Kidney glomerular epithelial cell (primary cell): Measurements from ENCODE around the gene NRXN2.

Experiments used
- DNase-seq: peaks from one replicate; lab custom pipeline; 2025; lab: John Stamatoyannopoulos, UW

The NRXN2 gene

GRCh38 chr11:64698427-64698826 lies 24.6 kb downstream of the NRXN2 start:
- DNase-seq: no peak

DNA sequence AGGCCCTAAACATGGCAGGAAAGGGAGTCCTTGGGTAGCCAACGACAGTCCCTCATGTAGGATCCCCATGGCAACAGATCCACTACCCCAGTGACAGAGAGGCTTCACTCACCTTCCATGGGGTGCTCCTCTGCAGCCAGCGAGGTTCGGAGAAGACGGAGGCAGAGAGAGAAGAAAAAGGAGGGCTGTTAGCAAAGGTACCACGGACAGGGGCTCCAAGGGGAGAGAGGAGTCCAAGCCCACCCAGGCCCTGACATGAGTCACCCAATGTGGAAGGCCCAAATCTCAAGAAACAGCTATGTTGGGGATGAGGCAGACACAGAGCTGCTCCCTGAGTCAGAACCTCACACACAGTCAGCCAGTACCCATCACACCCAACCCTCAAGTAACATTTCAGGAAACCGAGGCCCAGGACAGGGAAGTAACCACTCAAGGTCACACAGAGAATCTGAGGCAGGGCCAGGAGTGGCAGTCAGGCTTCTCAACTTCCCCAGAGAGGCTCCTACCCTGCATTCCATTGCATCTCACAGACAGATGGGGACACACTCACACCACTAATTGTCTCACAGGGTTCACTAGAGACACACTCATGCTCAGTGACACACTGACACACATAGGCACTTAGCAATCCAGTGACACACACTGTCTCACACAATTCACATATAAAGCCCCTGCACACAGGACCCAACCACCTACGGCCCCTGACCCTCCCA lies 25.2 kb downstream of the NRXN2 start:
- no peak for DNase-seq

DNA sequence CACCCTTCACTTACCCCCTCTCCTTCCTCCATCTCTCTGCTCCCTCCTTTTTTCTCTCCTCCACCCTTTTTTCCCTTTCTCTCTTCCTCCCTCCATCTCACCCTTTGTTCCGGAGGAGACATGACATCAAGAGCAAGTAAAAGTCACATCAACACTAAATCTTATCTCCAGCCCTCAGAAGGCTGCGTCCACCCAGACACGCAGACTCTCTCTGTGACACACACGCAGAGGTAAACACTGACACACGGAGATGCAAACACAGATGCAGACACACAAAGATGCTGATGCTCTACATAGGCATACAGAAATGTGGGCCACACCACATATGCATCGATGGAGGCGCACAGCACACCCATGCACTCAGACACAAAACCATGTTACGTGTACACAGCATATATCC lies 27.0 kb downstream of the NRXN2 start:
- no peak for DNase-seq

DNA sequence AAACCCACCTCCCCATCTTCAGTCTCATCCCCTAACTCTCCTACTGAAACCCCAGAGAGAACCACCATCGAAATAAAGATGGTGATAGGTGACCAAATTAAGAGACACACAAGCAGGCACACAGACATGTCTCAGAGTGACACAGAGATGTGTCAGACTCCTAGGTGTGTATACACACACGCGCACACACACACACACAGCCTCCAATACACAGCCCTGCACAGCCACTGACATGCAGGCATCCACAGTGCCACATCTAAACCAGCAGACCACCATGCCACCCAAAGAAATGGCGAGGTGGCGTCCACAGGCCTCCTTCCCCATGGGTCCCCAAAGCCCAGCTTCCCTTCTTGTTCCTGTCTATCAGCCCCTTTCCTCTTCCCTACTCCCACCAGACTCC lies 27.4 kb downstream of the NRXN2 start:
- DNase-seq: no peak

DNA sequence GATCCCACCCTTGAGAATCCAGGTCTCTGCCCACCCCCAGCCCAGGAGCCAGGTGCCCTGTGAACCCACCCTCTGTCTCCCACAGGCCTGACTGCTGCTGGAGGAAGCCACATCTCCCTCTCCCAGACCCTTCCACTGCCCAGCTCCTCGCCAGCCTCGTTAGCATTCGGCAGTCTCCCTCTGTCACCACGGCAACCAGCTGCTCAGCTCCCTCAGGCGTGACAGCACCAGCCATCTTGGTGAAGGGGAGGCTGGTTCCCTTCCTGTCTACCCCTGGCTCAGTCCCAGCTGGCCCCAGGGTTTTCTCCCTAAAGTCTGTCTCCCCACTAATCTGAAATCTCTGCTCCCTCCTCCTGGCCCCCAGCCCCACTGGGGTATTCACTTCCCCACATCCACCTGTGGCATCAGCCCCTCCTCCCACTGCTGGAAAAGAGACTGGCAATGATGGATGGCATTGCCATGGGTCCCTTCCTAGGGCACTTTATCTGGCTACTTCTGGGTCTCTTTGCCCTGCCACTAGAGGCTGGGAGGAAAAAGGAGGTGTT lies 28.1 kb downstream of the NRXN2 start:
- peak; percentile 18 for DNase-seq

DNA sequence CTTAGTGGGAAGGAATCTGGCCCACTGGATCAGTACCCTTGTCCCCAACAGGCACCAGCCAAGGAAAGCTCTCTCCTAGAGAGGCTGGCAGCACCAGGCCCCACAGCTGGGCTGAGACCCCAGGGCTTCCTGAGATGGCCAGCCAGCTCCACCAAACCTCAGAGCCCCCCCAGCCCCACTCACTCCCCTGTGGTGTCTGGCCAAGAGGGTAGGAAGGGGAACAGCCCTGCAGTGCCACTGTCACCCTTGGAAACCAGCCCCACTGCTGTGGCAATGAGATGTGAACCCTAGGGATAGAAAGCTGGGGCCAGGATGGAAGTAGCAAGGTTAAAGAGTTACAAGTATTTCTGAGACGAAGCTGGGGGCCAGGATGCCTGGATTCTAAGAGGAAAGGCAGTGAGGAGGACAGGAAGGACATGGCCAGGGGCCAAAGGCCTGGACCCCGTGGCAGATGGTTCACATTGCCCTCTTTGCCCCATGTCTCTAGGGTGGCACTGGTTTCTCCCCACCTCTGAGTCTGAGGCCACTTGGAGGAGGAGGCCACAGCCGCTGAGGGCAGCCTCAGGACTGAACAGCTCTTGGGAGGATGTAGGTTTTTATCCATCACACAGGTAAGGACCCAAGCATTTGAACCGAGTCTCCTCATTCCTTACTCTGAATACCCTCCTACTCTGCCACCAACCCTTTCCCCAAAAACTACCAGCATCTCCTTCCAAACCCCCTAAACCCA lies 28.8 kb downstream of the NRXN2 start:
- no peak for DNase-seq

DNA sequence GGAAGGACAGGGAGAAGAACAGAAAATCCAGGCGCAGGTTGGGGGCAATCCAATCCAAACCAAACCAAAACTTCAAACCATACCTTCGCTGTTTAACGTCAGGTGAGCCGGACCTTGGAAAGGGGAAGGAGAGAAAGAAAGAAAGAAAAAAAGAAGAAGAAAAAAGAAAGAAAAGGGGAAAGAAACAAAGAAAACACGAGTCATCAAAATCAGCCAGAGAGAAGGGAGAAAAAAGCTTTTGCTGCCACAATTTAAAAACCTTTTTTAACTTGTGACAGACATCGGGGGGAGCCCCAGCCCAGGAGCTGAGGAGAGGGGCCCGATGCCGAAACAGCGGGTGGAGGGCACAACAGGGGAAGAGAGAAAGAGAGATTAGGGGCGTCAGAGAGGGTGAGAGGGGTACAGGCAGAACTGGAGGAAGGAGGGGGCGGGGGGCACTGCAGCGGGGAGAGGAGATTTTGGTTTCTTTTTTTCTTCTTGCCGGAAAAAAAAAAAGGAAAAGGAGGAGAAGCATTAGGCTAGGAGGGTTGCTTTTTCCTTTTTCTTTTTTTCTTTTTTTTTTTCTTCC lies 30.1 kb downstream of the NRXN2 start:
- no peak for DNase-seq

- DNase-seq: no peak
These were observed 31.5 kb downstream of the NRXN2 start for GRCh38 chr11:64691543-64691942.

GRCh38 chr11:64690235-64690634 lies 32.8 kb downstream of the NRXN2 start:
- DNase-seq: no peak

DNA sequence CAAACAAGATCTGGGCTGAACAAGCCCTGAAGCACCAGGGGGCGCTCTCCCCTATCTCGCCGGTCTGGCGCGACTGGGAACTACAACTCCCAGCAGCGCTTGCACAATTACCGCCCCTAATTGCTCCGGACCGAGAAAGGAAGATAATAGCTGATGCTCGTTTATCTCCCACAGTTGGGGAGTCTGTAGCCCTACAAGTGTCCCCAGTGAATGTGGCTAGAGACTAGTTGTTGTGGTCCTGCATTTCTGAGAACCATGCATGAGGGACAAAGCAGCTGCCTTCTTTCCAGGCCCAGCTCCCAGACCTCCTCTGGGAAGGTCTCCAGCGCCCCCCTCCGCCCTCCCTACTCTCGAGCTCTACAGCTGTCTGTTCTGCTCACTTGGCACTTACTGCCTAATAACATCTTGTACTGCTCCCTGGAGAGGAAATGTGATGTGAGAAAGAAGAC lies 34.4 kb downstream of the NRXN2 start:
- DNase-seq: peak; percentile 62

DNA sequence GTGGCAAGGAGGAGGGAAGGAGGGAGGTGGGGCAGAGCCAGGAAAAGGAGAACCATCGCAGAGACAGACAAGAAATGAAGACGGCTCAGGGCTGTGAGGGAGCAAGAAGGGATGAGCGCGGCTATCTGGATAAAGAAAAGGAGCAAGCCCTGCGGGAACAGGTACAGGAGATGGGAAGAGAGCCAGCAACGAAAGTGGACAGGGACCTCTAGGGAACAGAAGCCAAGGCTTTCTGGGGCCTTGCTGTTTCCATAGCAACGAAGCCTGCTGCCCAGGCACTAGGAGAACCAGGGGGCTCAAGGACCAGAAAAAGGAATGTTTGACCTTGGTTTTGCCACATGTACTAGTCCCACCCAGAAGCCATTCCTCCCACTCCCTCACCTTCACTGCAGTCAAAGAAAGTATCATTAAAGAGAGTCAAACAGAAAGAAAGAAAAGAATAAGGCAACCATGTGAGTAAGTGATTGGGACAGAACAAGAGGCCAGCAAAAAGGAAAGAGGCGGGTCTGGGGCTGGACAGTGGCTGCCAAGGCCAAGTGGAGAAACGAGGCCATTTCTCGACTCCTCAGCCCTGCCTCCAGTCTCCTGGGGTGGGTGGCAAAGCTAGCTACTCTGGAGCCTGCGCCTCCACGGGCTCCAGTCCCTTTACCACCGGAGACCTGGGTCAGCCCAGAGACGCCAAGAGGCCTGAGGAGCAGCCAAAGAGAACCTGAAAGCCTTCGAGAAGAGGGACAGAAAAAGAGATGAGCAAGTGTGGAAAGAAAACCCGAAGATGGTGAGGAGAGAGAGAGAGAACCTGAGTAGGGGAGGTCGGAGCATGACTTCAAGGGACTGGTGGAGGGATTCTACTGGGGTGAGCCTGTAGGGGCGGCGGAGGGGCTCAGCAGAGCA lies 35.1 kb downstream of the NRXN2 start:
- no peak for DNase-seq

DNA sequence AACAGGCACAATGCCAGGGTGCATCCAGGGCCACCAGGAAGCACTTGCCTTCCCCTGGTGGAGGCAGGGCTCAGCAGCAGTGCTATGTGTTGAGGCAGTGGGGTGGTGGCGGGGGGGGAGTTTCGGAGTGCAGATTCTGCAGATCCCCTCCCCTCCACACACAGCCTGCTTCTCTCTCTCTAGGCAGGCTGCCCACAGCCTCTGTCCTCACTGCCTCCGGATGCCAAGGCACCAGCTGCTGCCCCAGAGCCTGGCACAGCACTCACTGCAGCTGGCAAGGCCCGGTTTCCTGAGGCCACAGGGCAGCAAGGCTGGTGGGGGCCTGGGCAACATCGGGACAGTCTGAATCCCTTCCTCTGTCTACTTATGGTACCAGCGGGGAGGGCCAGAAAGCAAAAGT lies 35.8 kb downstream of the NRXN2 start:
- no peak for DNase-seq

- no peak for DNase-seq
These were observed 36.4 kb downstream of the NRXN2 start for GRCh38 chr11:64686466-64687170.

- DNase-seq: no peak
These were observed 37.5 kb downstream of the NRXN2 start for GRCh38 chr11:64685536-64685935.

GRCh38 chr11:64684357-64684756 lies 38.6 kb downstream of the NRXN2 start:
- DNase-seq: no peak

DNA sequence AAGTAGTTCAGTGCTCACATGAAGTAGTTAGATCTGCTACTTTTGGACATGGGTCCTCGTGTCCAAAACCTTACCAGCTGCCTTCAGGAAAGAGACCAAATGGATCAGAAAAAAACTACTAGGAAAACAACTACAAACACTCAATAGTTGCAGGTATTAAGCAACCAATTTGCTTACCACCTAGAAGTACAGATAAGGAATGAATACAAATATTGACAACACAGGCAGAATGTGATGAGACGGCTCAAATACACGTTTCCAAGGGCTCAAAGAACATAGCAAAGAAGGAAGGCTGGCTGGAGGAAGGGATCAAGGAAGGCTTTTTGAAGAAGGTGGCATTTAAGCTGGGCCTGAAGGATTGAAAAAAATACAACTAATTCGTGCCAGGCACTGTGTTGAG lies 41.8 kb downstream of the NRXN2 start:
- no peak for DNase-seq

GRCh38 chr11:64679846-64680245 lies 43.2 kb downstream of the NRXN2 start:
- no peak for DNase-seq

DNA sequence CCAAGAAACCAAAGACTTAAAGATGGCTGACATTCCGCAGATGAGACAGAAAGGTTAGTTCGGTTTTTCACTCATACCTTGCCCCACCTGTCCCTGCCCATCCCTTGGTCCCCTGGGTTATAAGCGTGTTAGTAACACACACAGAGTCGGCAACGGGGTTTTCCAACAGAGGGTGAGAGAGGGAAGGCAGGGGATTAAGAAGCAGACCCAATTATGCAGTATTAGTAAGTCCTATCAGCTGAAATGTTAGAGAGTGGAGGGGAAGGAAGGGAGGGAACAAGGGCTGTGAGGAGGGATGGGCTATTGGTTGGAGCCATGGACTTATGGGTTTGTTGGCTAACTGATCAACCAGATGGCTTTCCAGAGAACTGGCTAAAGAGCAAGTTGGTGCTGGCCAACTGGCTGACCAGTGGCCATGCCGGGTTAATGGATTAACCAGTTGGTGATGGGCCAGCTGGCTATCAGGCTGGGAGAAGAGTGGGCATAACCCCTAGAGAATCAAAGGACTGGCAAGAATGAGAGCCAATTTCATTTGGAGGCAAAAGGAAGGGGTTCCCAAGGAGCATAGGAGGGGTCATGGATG lies 45.5 kb downstream of the NRXN2 start:
- no peak for DNase-seq

DNA sequence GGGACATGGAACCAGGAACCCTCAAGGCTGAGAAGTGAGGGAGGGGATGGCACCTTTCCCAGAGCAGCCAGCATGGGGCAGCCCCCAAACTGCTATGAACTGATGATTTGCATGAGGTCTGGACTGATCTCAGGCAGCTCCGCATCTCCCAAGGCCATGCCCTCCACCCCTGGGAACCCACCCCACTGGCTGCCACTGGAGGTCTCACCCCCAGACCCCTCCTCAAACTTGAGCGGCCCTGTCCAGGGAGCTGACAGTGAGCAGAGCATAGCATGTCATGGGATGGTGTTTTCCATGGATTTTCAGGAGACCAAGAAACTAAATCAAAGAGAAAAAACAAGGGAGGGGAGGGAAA lies 46.8 kb downstream of the NRXN2 start:
- DNase-seq: no peak

DNA sequence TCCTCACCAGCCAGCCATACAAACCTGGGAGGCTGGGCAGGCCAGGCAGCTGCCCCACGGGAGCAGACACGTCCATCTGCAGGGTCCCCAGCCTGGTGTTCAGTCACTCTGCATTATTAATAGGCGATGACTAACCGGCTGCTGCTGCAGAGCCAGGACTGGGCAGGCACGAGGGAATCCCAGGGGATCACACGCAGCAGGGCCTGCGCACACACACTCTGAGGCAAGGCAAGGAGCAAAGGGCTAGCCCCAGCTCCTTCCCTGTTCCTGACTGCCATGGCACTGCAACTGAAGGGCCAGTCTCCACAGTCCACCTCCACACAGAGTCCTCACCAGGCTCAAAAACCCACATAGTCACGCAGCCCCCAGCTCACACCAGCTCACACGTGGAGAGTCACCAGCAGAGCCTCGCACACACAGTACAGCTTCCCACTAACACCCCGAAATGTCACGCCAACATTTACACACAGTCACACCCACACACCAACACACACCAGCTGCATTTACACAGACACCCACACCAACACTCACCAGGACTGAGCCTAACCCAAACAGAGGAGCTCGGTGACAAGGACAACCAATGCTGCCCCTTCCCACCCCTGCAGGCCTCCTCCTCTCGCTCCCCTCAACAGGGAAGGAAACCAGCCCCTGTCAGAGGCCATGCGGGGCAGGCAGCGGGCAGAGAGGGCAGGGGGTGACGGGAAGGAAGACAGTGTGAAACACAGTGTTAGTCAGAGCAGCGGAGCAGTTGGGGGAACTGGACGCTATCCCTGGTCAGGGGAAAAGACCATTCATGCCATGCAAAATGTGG lies 47.3 kb downstream of the NRXN2 start:
- no peak for DNase-seq
